ENCODE data around the gene LSM4.

Gene LSM4

DNA sequence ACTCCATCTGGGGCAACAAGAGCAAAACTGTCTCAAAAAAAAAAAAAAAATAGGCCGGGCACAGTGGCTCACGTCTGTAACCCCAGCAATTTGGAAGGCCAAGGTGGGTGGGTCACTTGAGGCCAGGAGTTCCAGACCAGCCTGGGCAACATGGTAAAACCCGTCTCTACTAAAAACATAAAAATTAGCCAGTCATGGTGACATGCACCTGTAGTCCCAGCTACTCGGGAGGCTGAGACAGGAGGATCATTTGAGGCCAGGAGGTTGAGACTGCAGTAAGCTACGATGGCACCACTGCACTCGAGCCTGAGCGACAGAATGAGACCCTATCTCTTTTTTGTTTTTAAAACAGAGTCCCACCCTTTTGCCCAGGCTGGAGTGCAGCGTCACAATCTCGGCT lies 52.5 kb downstream of the LSM4 start:
- TF ChIP-seq, protein P1, sequence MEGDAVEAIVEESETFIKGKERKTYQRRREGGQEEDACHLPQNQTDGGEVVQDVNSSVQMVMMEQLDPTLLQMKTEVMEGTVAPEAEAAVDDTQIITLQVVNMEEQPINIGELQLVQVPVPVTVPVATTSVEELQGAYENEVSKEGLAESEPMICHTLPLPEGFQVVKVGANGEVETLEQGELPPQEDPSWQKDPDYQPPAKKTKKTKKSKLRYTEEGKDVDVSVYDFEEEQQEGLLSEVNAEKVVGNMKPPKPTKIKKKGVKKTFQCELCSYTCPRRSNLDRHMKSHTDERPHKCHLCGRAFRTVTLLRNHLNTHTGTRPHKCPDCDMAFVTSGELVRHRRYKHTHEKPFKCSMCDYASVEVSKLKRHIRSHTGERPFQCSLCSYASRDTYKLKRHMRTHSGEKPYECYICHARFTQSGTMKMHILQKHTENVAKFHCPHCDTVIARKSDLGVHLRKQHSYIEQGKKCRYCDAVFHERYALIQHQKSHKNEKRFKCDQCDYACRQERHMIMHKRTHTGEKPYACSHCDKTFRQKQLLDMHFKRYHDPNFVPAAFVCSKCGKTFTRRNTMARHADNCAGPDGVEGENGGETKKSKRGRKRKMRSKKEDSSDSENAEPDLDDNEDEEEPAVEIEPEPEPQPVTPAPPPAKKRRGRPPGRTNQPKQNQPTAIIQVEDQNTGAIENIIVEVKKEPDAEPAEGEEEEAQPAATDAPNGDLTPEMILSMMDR (IDR thresholded peaks at IDR 0.05; ENCODE audit: insufficient read depth, low read length, poor library complexity, severe bottlenecking): no peak
- no peak for TF ChIP-seq EZH2phosphoT487 (conservative IDR thresholded peaks at IDR 0.05; ENCODE audit: low read length)
- H3K4me2 ChIP-seq (ENCODE audit: low read depth, low read length, poor library complexity, severe bottlenecking): no peak overlapping the region
- no peaks in the 10 kb centered on the region for H3K36me3 ChIP-seq (ENCODE audit: low read length)
- no peak overlapping the region for H3K9ac ChIP-seq (ENCODE audit: low read length)
- no peaks in the 10 kb centered on the region for H4K20me1 ChIP-seq (ENCODE audit: low read depth, low read length)
- no peaks in the 10 kb centered on the region for H3K27me3 ChIP-seq (ENCODE audit: low read length)
- H3K27ac ChIP-seq (ENCODE audit: low read depth, low read length): no peak overlapping the region
- H3F3A ChIP-seq (ENCODE audit: insufficient read depth): 0 out of 2 replicates have a peak, but pooled peaks cover 10% of the 10 kb centered on the region
- H3K9me3 ChIP-seq (ENCODE audit: insufficient read depth, low read length): no peaks in the 10 kb centered on the region
- no peak overlapping the region for H2AFZ ChIP-seq (ENCODE audit: low read depth, low read length, severe bottlenecking)
- H3K4me3 ChIP-seq (ENCODE audit: insufficient read depth, low read length, poor library complexity, severe bottlenecking): no peak overlapping the region
- no peaks in the 10 kb centered on the region for H3K9me2 ChIP-seq (replicated peaks; ENCODE audit: insufficient read depth, low read length)
- no peaks in the 10 kb centered on the region for H3K79me2 ChIP-seq (ENCODE audit: insufficient read depth, low read length)

DNA sequence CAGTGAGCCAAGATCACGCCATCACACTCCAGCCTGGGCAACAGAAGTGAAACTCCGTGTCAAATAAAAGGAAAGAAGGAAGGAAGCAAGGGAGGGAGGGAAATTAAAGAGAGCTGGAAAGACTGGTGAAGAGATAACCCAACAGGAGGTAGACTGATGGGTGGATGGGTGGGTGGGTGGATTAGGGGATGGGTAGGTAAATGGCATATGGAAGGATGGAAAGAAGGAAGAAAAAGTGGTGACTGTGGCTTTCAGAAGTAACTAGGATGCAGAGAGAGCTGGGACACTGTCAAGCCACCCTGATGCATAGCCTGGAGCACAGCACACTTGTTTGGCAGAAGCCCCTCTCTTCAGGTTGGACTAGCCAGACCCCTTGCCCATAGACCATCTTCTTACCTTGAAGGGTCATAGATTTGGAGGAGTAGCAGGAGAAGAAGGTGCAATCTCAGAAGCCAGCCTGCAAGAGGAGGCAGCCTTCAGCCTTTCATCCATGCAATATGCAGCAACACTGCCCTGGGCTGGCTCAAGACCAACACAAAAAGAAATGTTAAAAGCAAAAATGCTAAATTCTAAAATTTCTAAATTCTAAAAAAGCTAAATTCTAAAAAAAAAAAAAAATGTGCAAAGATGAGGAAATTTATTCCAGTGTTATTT lies 53.7 kb downstream of the LSM4 start:
- Histone ChIP-seq H4K20me1 (ENCODE audit: low read depth, low read length) (no peaks in the 10 kb centered on the region), H3K9me3 (ENCODE audit: insufficient read depth, low read length) (no peaks in the 10 kb centered on the region), H3K9ac (ENCODE audit: low read length) (no peak overlapping the region), H3K9me2 (replicated peaks; ENCODE audit: insufficient read depth, low read length) (no peaks in the 10 kb centered on the region), H3K4me2 (ENCODE audit: low read depth, low read length, poor library complexity, severe bottlenecking) (no peak overlapping the region), H3K79me2 (ENCODE audit: insufficient read depth, low read length) (no peaks in the 10 kb centered on the region), H3K4me3 (ENCODE audit: insufficient read depth, low read length, poor library complexity, severe bottlenecking) (no peak overlapping the region), H3K27ac (ENCODE audit: low read depth, low read length) (no peak overlapping the region), H3F3A (ENCODE audit: insufficient read depth) (0 out of 2 replicates have a peak, but pooled peaks cover 10% of the 10 kb centered on the region), H3K27me3 (ENCODE audit: low read length) (no peaks in the 10 kb centered on the region), H3K36me3 (ENCODE audit: low read length) (no peaks in the 10 kb centered on the region), H2AFZ (ENCODE audit: low read depth, low read length, severe bottlenecking) (no peak overlapping the region)
- TF ChIP-seq, protein P1 (IDR thresholded peaks at IDR 0.05; ENCODE audit: insufficient read depth, low read length, poor library complexity, severe bottlenecking): no peak

DNA sequence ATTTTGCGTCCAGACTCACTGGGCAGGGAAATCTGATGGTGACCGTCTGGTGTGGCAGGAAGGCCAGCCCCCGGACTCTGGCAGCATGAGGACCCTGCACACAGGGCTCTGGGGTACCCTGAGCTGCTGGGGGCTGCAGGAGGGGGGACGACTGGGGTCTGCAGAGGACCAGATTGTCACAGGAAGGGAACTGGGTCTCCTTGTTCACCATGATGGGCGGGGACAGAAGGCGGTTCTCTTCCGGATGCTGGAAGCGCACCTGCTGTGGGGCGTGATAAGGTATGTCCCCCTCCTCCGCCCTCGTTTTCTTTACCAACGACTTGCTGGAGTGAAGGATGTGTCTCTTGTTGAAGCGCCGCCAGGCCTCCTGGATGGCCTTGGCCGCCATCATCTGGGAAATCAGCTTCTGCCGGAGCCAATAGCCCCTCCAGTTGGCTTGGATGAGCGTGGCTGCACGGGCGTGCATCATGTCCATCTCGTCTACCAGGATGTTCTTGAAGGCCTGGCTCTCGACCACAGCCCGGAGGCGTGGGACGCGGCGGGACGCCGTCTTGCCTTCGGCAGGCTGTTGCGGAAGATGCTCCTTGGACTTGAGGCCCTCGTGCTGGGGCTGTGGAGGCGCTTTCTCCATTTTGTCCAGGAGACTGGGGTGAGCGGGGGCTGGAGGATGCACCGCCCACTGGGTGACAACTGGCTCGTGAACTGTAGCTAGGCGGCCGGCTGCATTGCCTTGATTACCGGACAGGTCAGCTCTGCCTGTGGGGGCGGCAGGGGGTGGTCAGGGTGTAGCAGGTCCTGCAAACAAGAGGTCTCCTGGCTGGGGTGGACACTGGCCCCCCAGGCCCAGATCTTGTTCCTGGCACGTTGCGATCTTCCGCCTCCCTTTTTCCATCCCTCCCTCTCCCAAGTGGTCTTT lies 55.8 kb downstream of the LSM4 start:
- TF ChIP-seq, protein P1 (IDR thresholded peaks at IDR 0.05; ENCODE audit: insufficient read depth, low read length, poor library complexity, severe bottlenecking): no peak
- TF ChIP-seq EZH2phosphoT487 (conservative IDR thresholded peaks at IDR 0.05; ENCODE audit: low read length): no peak
- H3K4me3 ChIP-seq (ENCODE audit: insufficient read depth, low read length, poor library complexity, severe bottlenecking): no peak overlapping the region
- no peaks in the 10 kb centered on the region for H3K9me3 ChIP-seq (ENCODE audit: insufficient read depth, low read length)
- no peaks in the 10 kb centered on the region for H3K36me3 ChIP-seq (ENCODE audit: low read length)
- H2AFZ ChIP-seq (ENCODE audit: low read depth, low read length, severe bottlenecking): no peak overlapping the region
- 0 out of 2 replicates have a peak, but pooled peaks cover 10% of the 10 kb centered on the region for H3F3A ChIP-seq (ENCODE audit: insufficient read depth)
- no peak overlapping the region for H3K4me2 ChIP-seq (ENCODE audit: low read depth, low read length, poor library complexity, severe bottlenecking)
- H3K27me3 ChIP-seq (ENCODE audit: low read length): no peaks in the 10 kb centered on the region
- H3K27ac ChIP-seq (ENCODE audit: low read depth, low read length): no peak overlapping the region
- H4K20me1 ChIP-seq (ENCODE audit: low read depth, low read length): no peaks in the 10 kb centered on the region
- no peak overlapping the region for H3K9ac ChIP-seq (ENCODE audit: low read length)
- H3K79me2 ChIP-seq (ENCODE audit: insufficient read depth, low read length): no peaks in the 10 kb centered on the region
- no peaks in the 10 kb centered on the region for H3K9me2 ChIP-seq (replicated peaks; ENCODE audit: insufficient read depth, low read length)
